NCI-H1092 treated with DMSO at 0.1 percent for 48 hours (cell line): ENCODE results near the gene SEMA6B.
"Not testable (repeated sequence)": the region's sequence is repeated elsewhere in the genome, so short reads cannot be mapped to it uniquely, and the experiment has no call there.

Experiments used
- DNase-seq: peaks from one replicate; lab custom pipeline; 2025; lab: John Stamatoyannopoulos, UW

The SEMA6B gene, protein sequence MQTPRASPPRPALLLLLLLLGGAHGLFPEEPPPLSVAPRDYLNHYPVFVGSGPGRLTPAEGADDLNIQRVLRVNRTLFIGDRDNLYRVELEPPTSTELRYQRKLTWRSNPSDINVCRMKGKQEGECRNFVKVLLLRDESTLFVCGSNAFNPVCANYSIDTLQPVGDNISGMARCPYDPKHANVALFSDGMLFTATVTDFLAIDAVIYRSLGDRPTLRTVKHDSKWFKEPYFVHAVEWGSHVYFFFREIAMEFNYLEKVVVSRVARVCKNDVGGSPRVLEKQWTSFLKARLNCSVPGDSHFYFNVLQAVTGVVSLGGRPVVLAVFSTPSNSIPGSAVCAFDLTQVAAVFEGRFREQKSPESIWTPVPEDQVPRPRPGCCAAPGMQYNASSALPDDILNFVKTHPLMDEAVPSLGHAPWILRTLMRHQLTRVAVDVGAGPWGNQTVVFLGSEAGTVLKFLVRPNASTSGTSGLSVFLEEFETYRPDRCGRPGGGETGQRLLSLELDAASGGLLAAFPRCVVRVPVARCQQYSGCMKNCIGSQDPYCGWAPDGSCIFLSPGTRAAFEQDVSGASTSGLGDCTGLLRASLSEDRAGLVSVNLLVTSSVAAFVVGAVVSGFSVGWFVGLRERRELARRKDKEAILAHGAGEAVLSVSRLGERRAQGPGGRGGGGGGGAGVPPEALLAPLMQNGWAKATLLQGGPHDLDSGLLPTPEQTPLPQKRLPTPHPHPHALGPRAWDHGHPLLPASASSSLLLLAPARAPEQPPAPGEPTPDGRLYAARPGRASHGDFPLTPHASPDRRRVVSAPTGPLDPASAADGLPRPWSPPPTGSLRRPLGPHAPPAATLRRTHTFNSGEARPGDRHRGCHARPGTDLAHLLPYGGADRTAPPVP

DNA sequence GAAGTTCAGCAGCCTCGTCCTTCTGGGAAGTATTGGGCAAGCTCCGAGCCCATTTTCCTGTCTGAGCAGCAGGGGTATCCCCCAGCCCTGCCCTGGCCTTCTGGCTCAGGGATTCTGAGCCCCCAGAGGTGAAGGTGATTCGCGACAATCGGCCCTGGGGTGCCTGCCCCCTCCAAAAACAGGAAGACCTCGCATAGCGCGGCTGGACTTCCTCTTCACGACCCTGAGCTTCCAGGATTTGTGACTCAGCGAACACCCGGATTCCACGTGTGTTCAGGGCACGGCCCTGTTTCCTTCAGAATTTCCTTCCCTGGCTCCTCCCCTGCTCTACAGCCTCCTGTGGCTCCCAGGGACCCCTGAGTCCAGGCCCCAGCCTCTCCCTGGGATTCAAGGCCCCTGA is at the start of gene SEMA6B:
Gene SEMA6B (minus strand): TSS at position 116 of the 400 bp plus-strand sequence. CDS start 1,227 bp downstream, outside the sequence.
- no peak for DNase-seq

DNA sequence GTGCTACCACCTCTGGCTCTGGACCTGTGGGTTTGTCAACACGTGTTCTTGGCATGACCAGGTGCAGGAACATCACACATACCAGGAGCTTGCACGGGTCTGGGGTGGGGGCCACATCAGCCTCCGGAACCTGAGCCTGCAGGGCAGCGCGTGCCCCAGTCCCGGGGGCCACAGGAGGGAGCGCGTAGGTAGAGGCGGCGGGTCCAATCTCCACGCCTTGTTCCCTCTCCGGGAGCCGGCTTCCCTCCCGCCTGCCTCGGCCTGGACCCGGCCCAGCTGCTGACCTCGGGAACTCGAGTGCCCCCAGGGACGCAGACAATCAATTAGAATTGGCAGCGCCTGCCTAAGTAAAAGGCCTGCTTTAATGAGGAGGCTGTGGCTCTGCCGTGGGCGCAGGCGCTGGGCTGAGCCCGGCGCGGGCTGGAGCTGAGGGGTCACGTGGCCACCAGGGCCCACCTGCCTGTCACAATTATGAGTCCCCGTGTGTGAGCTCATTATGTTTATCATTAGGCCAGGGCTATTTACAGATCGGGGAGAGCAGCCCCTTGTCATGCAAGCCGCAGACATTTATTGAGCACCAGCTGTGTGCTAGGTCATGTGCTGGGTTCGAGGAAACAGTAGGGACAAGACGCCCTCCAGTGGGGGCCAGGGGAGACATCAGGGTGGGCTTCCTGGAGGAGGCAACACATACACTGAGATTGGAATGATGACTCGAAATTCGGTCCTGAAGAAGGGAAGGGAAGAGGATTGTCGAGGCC is 47.6 kb upstream of the SEMA6B start:
- peak; percentile 92 for DNase-seq

DNA sequence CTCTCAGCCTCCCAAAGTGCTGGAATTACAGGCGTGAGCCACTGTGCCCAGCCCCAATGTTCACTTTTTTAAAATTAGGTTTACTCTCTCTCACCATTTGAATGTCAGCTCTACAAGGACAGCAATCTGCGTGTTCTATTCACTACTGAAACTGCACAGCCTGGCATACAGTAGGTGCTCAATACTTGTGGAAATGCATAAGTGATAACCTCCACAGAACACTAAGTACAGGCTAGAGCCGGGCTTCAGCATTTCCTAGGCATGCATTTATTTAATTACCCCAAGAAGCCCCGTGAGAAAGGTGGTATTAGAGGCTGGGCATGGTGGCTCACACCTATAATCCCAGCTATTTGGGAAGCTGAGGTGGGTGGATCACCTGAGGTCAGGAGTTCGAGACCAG is 46.7 kb upstream of the SEMA6B start:
- DNase-seq = no peak

DNA sequence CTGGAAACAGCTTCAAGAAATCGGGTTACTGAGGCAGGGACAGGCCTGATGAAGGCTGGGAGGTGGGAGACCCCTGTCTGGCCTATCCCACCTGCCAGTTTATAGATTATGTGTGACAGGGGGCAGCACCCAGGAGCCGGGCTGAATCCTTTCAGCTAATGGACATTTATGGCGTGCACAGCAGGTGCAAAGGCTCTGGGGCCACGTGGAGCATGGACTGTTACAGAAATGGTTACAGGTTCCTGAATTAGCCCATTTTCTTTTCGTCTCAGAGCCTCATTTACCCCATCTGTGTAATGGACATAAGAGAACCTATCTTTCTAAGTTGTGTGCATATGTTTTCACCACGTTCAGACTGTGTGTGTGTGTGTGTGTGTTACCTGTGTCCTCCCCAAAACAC is 45.4 kb upstream of the SEMA6B start:
- DNase-seq = no peak

DNA sequence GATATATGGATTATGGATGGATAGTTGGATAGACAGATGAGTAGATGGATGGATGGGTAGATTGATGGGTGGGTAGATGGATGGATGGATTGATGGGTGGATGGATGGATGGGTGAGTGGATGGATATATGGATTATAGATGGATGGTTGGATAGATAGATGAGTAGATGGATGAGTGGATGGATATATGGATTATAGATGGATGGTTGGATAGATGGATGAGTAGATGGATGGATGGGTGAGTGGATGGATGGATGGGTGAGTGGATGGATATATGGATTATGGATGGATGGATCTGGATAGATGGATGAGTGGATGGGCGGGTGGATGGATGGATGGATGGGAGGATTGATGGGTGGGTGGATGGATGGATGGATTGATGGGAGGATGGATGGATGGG is 43.4 kb upstream of the SEMA6B start:
- no peak for DNase-seq

DNA sequence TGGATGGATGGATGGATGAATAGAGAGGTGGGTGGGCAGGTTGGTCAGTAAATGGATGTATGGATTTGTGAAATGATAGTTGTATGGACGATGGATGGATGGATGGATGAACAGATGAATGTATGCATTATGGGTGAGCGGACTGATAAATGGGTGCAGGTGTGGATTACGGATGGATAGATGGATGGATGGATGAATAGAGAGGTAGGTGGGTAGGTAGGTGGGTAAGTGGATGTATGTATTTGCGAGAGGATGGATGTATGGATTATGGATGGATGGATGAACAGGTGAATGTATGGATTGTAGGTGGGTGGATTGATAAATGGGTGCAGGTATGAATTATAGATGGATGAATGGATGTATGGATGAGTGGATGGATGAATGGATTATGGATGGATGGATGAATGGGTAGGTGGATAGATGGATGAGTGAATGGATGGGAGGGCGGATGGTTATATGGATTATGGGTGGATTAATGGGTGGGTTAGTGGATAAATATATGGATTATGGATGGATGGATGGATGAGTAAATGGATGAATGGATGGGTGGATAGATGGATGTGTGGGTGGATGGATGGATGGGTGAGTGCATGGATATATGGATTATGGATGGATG is 42.8 kb upstream of the SEMA6B start:
- DNase-seq = no peak

DNA sequence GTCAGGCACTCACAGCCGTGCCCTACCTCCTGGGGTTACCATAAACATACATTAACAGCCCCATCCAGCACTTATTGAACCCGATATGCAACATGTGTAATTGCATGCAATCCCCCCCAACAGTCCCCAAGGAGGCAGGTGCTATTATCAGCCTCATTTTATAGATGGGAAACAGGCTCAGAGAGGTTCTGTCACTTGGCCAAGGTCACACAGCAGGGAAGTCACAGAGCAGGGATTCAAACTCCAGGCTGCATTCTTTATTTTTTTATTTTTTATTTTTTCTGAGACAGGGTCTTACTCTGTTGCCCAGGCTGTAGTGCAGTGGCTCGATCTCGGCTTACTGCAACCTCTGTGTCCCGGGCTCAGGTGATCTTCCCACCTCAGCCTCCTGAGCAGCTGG is 41.4 kb upstream of the SEMA6B start:
- DNase-seq = no peak

DNA sequence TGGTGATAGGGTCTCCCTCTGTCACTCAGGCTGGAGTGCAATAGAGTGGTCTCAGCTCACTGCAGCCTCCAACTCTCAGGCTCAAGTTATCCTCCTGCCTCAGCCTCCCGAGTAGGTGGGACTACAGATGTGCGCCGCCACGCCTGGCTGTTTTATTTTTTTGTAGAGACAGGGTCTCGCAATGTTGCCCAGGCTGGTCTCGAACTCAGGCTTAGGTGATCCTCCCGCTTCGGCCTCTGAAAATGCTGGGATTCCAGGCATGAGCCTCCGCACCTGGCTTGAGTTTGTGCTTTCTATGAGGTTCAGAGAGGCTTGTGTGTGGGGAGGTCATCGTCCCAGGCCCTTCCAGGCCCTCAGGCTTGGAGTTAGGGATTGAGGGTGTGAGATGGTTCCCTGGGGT is 40.6 kb upstream of the SEMA6B start:
- DNase-seq = no peak

DNA sequence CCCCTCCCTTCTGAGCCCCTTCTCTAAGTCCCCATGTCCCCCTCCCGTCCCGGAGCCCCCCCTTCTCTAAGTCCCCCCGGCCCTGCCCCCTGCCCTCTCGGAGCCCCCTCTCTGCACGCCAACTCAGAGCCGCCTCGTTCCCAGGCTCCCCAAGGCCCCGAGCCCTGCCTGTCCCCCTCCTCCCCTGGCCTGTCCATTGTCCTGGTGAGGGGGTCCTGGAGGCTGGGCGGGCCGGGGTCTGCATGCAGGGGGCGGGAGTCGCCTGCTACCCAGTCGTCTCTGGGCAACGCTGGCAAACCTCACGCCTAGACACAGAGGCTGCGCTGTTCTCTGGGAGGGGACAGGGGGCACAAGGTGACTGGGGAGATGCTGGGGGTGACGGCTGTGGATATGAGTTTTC is 39.2 kb upstream of the SEMA6B start:
- no peak for DNase-seq

DNA sequence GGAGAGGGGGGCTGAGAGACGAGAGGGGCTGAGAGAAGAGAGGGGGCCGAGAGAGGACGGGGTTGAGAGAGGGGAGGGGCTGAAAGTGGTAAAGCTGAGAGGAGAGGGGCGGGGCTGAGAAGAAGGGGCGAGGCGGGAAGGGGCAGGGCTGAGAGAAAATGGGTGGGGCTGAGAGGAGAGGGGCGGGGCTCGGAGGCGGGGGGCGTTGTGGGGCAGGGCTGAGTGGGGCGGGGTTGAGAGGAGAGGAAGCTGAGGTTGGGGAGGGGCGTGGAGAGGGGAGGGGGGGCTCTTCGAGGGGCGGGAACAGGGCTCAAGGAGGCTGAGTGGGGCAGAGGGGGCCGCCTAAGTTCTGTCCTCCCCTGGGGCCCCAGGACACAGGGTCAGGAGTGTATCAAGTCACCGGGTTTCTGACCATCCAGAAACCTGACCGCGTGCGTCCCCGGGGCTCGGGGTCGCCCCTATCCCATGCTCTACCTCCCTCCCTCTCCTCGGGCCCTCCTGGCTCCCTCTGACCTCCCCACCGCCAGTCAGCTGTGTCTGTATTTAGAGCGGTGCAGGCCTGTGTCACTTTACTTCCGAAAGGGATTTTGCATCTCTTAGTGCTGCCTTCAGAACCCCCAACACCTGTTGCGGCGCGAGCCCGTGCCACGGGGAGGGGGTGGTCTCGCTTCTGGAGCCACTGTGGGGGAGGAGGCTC is 38.6 kb upstream of the SEMA6B start:
- DNase-seq = no peak

DNA sequence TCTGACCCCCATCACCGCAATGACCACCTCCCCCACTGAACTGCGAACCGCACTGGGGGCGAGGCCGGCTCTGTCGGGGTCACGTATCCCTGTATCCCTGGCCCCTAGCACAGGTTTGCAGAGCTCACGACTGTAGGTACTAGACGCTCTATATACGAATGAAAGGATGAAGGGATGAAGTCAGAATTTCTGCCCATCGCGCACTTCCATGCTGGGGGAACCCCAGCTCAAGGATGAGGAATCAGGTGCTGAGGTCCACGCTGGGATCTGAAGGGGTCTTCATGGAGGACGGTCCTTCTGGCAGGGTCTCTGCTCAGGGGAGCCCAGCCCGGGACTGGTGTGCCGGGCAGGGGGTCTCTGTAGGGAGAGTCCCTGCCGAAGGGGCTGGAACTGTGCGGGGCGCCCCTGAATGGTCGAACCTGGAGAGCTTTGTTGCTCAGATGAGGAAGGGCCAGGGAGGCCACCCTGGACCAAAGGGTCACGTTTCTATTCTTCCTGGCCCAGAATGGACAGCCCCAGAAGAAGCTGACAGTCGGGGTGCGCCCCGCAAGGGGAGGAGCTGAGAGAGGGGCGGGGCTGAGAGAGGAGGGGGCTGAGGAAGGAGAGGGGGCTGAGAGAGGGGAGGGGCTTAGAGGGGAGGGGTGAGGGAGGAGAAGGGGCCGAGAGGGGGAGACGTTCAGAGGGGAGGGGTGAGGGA is 37.9 kb upstream of the SEMA6B start:
- DNase-seq = no peak

DNA sequence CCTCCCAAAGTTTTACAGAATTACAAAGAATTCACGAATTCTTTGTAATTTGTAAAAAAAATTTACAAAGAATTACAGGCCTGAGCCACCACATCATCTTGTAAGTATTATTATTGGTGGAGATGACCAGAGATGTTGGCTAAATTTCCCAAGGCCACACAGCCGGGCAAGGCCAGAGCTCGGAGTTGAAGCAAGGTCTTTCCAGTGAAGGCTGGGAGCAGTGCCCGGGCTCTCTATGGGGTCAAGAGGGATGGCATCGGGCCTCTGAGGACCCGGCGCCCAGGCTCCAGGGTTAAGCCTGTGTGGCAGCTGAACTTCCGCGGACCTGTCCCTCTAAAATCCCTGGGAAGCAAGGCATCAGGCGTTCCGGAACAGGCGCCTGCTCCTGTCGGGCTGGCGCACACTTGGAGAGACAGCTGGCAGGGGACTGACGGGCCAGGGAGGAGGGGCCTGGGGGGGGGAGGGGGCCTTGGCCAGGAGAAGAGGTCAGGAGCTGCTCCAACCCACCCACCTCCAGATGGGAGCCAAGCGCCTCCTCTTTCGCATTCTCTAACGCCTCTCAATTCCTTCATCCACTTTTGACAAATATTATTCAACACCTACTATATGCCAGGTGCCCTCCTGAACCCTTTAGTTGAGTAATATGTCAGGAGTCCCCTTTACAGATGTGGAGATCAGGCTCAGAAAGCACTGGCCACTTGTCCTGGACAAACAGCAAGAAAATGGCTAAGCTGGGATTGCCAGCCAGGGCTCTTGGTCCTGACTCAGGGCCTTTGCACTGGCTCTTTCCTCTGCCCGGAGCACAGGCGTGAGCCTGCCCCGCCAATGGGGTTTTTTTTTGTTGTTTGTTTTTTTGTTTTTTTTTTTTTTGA is 36.8 kb upstream of the SEMA6B start:
- DNase-seq = no peak

DNA sequence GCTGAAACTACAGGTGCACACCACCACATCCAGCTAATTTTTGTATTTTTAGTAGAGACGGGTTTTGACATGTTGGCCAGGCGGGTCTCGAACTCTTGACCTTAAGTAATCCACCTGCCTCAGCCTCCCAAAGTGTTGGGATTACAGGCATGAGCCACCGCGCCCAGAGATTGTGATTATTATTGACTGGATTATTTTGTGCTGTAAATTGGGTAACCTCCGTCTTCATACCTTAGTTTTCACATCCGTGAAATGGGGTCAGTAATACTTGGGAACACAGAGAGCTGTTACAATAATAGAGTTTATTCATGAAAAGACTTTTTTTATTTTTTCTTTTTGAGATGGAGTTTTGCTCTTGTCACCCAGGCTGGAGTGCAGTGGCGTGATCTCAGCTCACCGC is 35.7 kb upstream of the SEMA6B start:
- DNase-seq = not testable (repeated sequence)

DNA sequence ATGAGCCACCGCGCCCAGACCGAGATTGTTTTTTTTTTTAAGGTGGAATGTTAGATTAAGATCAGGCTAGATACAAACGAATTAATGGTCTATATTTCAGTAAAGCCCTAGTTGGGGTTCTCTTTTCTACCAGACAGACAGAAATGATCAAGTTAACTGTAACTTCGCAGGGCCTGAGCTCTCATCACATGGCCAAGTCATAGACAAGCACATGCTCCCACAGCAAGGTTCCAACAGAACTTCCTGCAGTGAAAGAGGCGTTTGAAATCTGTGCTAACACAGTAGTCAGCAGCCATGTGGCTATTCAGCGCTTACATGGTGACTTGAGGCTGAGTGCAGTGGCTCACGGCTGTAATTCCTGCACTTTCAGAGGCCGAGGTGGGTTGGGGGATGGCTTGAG is 34.7 kb upstream of the SEMA6B start:
- DNase-seq = no peak

DNA sequence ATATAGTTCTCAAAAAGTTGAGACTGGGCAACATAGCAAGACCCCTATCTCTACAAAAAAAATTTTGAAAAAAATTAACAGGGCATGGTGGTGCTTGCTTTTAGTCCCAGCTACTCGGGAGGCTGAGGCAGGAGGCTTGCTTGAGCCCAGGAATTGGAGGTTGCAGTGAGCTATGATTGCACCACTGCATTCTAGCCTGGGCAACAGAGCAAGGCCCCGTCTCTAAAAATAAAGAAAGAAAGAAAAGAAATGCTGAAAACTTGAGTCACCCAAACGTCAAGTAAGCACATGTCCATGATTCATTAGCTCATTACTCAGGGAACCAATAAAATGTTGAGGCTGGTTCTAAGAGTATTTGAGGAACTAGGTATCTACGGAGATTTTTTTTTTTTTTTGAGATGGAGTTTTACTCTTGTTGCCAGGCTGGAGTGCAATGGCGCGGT is 33.9 kb upstream of the SEMA6B start:
- no peak for DNase-seq

DNA sequence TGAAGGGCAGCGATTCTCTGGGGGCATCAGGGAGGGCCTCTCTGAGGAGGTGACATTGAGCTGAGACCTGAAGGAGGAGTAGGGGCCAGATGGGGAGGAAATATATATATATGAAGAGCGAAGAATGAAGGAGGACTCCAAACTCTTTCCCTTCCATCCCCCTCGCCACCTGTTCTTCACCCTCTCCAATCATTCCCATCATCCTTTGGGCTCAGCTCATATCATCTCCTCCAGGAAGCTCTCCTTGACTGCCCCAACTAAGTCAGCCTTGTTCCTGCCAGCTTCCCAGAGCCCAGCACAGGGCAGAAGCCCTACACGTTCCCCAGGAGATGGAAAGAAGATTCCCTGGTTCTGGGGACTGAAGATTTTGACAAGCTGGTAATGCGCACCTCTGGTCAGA is 33.0 kb upstream of the SEMA6B start:
- DNase-seq = no peak

DNA sequence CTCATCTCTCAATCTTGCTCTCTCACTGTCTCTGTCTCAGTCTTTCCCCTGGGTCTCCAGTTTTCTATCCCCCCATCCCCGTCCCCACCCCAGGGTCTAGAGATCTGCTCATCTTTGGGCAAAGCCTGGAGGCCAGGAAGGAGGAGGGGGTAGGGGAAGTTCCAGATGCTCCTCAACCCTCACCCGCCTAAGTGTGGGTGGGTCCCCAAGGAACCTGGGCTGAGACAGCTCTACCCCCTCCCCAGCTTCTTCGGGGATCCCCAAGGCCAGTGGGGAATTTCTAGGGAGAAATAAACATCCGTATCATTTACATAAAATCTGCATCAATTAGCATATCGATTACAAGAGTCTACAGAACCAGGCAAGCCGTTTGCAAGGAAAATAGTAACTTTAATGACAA is 31.8 kb upstream of the SEMA6B start:
- DNase-seq = no peak

DNA sequence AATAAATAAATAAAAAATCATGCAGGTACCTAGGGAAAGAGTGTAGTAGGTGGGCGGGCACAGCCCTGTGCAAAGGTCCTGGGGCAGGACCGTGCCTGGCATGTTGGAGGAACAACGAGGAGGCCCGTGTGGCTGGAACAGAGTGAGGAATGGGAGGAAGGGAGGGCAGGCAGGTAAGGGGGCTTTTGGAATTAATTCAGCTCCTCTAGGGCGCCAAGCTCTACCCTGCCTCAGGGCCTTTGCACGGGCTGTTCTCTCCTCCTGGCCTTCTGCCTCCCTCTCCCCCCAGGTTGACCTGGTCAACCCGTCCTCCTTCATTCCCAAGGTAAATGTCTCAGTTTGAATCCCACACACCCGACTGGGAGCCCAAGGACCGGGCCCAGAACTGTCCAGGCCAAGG is 31.1 kb upstream of the SEMA6B start:
- DNase-seq = no peak

DNA sequence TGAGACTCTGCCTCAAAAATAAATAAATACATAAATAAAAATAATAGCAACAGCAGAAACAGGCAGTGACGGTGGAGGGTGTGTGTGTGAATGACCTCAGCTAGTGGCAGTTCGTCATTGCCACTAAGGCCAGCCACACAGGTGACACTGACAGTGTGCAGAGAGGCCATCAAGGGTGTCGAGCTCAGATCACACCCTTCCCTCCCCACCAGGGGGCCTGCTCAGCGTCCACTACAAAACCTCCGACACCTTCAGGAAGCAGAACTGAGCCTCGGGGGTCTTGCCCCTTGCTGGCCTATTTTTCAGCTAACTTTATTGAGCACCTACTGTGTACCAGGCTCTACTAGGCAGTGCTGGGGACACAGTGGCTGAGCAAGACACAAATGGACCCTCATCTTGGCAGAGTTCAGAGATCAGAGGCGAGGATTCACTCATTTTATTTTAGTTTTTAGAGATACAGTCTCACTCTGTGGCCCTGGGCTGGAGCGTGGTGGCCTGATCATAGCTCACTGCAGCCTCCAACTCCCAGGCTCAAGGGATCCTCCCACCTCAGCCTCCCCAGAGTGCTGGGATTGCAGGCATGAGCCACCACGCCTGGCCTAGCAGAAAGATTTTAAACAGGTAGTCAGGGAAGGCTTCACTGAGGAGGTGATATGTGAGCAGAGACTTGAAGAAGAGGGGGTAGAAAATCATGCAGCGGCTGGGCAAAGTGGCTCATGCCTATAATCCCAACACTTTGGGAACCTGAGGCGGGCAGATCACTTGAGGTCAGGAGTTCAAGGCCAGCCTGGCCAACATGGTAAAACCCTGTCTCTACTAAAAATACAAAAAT is 30.3 kb upstream of the SEMA6B start:
- DNase-seq = peak; percentile 35
